Parathyroid adenoma (tissue), 2 donors: ENCODE measurements around the gene NAP1L4.
A peak's percentile ranks its signal among the peaks of the same experiment; 100 is the strongest.

ENCODE experiments used
- H2AFZ ChIP-seq: fragments of 300-600 bp; sonication (generic); one replicate; pipeline ENCODE4 v1.7.0; 2017; ENCODE audit warnings: antibody characterized with exemption, mild to moderate bottlenecking
- H3K27ac ChIP-seq: fragments of 300-600 bp; sonication (generic); one replicate; pipeline ENCODE4 v1.7.0; 2017
- H3K27me3 ChIP-seq: fragments of 300-600 bp; sonication (generic); one replicate; pipeline ENCODE4 v1.7.0; 2017; ENCODE audit warnings: low read length; ENCODE audit not compliant: control insufficient read depth, insufficient read depth
- H3K36me3 ChIP-seq: fragments of 300-600 bp; sonication (generic); one replicate; pipeline ENCODE4 v1.7.0; 2017; ENCODE audit warnings: low read length; ENCODE audit not compliant: control insufficient read depth, insufficient read depth
- H3K4me1 ChIP-seq: fragments of 300-600 bp; sonication (generic); one replicate; pipeline ENCODE4 v1.7.0; 2017; ENCODE audit warnings: control low read depth
- H3K4me2 ChIP-seq: fragments of 300-600 bp; sonication (generic); one replicate; pipeline ENCODE4 v1.7.0; 2017; ENCODE audit warnings: low read length
- H3K4me3 ChIP-seq: fragments of 300-600 bp; sonication (generic); one replicate; pipeline ENCODE4 v1.7.0; 2017; ENCODE audit warnings: low read depth, low read length
- H3K79me2 ChIP-seq: fragments of 300-600 bp; sonication (generic); one replicate; pipeline ENCODE4 v1.7.0; 2017; ENCODE audit warnings: control low read depth
- H3K9ac ChIP-seq: fragments of 300-600 bp; sonication (generic); one replicate; pipeline ENCODE4 v1.7.0; 2017; ENCODE audit warnings: mild to moderate bottlenecking
- H3K9me3 ChIP-seq: fragments of 300-600 bp; sonication (generic); one replicate; pipeline ENCODE4 v1.7.0; 2017; ENCODE audit warnings: low read length; ENCODE audit not compliant: control insufficient read depth
- CTCF ChIP-seq: fragments of 300-600 bp; sonication (generic); IDR thresholded peaks from one replicate; pipeline ENCODE4 v1.7.0; 2017; ENCODE audit warnings: antibody characterized with exemption, mild to moderate bottlenecking
- donor health status: primary hyperparathyroidism.

Gene NAP1L4

GRCh38 chr11:2987881-2988861 is 4.0 kb downstream of the NAP1L4 start:
- Histone ChIP-seq H3K27ac (peak overlapping the region; percentile 86), H2AFZ (no peak overlapping the region), H3K4me2 (peak overlapping the region; percentile 77), H3K4me3 (peak overlapping the region; percentile 82), H3K36me3 (no peaks in the 10 kb centered on the region), H3K79me2 (peaks cover 42% of the 10 kb centered on the region), H3K4me1 (peaks cover 13% of the 10 kb centered on the region), H3K9me3 (no peaks in the 10 kb centered on the region), H3K27me3 (no peaks in the 10 kb centered on the region), H3K9ac (no peak overlapping the region)
- no peak for TF ChIP-seq CTCF

GRCh38 chr11:2983908-2984307 is 8.2 kb downstream of the NAP1L4 start:
- Histone ChIP-seq H3K9me3 (no peaks in the 10 kb centered on the region), H3K4me1 (peaks cover 4% of the 10 kb centered on the region), H3K27ac (no peak overlapping the region), H3K4me2 (no peak overlapping the region), H3K9ac (no peak overlapping the region), H3K36me3 (no peaks in the 10 kb centered on the region), H3K79me2 (peaks cover 34% of the 10 kb centered on the region), H3K27me3 (no peaks in the 10 kb centered on the region), H3K4me3 (no peak overlapping the region), H2AFZ (no peak overlapping the region)
- TF ChIP-seq CTCF: no peak

GRCh38 chr11:2982214-2982613 is 9.9 kb downstream of the NAP1L4 start:
- H3K4me2 ChIP-seq: no peak overlapping the region
- no peak overlapping the region for H3K4me3 ChIP-seq
- H3K36me3 ChIP-seq: no peaks in the 10 kb centered on the region
- no peak overlapping the region for H2AFZ ChIP-seq
- H3K27me3 ChIP-seq: no peaks in the 10 kb centered on the region
- H3K4me1 ChIP-seq: peaks cover 2% of the 10 kb centered on the region
- H3K27ac ChIP-seq: no peak overlapping the region
- H3K9ac ChIP-seq: no peak overlapping the region
- H3K9me3 ChIP-seq: no peaks in the 10 kb centered on the region
- peaks cover 25% of the 10 kb centered on the region for H3K79me2 ChIP-seq
- no peak for TF ChIP-seq CTCF

- Histone ChIP-seq H3K27me3 (no peaks in the 10 kb centered on the region), H3K4me1 (peaks cover 2% of the 10 kb centered on the region), H3K79me2 (peaks cover 17% of the 10 kb centered on the region), H3K4me3 (no peak overlapping the region), H3K27ac (no peak overlapping the region), H3K9me3 (no peaks in the 10 kb centered on the region), H2AFZ (no peak overlapping the region), H3K36me3 (no peaks in the 10 kb centered on the region), H3K4me2 (no peak overlapping the region), H3K9ac (no peak overlapping the region)
- no peak for TF ChIP-seq CTCF
Observed at GRCh38 chr11:2981130-2981529, 11.0 kb downstream of the NAP1L4 start.
